Measurements from ENCODE around the gene ELMO1.

DNA sequence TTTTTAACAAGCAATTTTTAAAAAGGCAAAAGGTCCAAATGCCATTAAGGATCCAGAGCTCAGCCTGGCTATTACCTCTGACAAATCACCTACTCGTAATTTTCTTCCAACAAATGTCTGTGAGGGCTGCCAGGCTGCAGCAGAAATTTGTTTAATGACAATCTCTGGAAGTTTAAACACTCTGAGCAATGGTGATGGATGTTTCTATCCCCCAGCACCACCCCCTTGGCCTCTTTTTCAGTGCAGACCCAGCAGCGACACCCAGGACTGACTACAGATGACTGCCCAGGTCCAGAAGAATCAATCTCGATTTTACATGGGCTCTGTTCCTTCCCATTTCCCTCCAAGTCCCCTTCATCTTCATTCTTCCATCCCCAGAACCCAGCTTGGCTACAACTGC, 523.0 kb downstream of the ELMO1 start:
- TF ChIP-seq, protein P1, sequence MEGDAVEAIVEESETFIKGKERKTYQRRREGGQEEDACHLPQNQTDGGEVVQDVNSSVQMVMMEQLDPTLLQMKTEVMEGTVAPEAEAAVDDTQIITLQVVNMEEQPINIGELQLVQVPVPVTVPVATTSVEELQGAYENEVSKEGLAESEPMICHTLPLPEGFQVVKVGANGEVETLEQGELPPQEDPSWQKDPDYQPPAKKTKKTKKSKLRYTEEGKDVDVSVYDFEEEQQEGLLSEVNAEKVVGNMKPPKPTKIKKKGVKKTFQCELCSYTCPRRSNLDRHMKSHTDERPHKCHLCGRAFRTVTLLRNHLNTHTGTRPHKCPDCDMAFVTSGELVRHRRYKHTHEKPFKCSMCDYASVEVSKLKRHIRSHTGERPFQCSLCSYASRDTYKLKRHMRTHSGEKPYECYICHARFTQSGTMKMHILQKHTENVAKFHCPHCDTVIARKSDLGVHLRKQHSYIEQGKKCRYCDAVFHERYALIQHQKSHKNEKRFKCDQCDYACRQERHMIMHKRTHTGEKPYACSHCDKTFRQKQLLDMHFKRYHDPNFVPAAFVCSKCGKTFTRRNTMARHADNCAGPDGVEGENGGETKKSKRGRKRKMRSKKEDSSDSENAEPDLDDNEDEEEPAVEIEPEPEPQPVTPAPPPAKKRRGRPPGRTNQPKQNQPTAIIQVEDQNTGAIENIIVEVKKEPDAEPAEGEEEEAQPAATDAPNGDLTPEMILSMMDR (conservative IDR thresholded peaks at IDR 0.05; ENCODE audit: low read depth, low read length), result no peak
- TF ChIP-seq EZH2 (IDR thresholded peaks at IDR 0.05; ENCODE audit: borderline replicate concordance, low read depth, low read length, poor library complexity, severe bottlenecking), result no peak

All from A673 (cell line).